ENCODE measurements around the gene MAT2A. TPM values are rescaled to one million over a fixed set of nuclear protein-coding genes. Genes with fewer than 3 reads are reported as not detected.

Gene MAT2A
- total and polyA plus RNA-seq, 9 of the 15 experiments (the other 6 are each of a cell fraction or from before 2014, with no cell fraction given), result 130 to 1,027 (median 240) TPM

DNA sequence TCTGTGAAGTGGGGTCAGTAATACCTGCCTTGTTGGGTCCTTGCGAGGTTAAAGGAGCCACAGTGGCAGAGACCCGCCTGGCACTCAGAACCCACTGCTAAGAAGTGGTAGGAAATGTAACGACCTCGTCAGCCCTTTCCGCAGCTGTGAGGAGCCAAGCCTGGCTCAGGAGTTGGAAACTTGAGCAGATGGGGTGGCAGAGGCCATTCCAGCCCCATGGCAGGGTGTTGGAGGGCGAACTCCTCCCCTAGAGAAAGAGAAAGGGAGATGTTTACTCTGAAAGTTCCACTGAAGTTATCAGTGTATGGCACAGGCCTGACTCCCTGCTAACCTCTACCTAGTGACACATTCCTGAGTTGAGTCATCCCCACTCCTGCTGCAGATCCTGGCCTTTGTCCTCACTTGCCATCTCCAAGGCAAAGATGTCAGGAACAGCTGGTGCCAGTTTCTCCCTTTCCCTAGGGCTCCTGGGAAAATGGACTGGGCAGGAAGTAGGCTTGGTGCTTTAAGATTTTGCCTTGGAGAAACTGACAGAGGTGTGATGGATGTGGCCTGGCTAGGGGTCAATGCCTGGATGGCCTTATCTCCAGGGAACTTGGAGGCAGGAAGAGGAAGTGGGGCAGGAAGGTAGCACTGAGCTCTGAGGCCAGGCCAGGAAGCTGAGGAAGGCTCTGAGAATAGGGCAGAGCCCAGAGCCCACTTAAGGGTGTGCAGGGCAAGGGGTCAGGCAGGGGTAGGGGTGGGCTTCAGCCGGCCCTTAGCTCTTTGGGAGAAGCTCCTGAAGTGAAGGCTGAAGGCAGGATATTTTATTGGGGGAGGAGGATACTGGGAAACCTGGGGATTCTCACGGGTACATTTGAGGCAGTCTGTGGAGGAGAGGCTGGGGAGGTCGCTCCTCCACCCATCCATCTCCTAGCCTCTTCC, 46.2 kb downstream of the MAT2A start (continued):
- TF ChIP-seq, protein P1, sequence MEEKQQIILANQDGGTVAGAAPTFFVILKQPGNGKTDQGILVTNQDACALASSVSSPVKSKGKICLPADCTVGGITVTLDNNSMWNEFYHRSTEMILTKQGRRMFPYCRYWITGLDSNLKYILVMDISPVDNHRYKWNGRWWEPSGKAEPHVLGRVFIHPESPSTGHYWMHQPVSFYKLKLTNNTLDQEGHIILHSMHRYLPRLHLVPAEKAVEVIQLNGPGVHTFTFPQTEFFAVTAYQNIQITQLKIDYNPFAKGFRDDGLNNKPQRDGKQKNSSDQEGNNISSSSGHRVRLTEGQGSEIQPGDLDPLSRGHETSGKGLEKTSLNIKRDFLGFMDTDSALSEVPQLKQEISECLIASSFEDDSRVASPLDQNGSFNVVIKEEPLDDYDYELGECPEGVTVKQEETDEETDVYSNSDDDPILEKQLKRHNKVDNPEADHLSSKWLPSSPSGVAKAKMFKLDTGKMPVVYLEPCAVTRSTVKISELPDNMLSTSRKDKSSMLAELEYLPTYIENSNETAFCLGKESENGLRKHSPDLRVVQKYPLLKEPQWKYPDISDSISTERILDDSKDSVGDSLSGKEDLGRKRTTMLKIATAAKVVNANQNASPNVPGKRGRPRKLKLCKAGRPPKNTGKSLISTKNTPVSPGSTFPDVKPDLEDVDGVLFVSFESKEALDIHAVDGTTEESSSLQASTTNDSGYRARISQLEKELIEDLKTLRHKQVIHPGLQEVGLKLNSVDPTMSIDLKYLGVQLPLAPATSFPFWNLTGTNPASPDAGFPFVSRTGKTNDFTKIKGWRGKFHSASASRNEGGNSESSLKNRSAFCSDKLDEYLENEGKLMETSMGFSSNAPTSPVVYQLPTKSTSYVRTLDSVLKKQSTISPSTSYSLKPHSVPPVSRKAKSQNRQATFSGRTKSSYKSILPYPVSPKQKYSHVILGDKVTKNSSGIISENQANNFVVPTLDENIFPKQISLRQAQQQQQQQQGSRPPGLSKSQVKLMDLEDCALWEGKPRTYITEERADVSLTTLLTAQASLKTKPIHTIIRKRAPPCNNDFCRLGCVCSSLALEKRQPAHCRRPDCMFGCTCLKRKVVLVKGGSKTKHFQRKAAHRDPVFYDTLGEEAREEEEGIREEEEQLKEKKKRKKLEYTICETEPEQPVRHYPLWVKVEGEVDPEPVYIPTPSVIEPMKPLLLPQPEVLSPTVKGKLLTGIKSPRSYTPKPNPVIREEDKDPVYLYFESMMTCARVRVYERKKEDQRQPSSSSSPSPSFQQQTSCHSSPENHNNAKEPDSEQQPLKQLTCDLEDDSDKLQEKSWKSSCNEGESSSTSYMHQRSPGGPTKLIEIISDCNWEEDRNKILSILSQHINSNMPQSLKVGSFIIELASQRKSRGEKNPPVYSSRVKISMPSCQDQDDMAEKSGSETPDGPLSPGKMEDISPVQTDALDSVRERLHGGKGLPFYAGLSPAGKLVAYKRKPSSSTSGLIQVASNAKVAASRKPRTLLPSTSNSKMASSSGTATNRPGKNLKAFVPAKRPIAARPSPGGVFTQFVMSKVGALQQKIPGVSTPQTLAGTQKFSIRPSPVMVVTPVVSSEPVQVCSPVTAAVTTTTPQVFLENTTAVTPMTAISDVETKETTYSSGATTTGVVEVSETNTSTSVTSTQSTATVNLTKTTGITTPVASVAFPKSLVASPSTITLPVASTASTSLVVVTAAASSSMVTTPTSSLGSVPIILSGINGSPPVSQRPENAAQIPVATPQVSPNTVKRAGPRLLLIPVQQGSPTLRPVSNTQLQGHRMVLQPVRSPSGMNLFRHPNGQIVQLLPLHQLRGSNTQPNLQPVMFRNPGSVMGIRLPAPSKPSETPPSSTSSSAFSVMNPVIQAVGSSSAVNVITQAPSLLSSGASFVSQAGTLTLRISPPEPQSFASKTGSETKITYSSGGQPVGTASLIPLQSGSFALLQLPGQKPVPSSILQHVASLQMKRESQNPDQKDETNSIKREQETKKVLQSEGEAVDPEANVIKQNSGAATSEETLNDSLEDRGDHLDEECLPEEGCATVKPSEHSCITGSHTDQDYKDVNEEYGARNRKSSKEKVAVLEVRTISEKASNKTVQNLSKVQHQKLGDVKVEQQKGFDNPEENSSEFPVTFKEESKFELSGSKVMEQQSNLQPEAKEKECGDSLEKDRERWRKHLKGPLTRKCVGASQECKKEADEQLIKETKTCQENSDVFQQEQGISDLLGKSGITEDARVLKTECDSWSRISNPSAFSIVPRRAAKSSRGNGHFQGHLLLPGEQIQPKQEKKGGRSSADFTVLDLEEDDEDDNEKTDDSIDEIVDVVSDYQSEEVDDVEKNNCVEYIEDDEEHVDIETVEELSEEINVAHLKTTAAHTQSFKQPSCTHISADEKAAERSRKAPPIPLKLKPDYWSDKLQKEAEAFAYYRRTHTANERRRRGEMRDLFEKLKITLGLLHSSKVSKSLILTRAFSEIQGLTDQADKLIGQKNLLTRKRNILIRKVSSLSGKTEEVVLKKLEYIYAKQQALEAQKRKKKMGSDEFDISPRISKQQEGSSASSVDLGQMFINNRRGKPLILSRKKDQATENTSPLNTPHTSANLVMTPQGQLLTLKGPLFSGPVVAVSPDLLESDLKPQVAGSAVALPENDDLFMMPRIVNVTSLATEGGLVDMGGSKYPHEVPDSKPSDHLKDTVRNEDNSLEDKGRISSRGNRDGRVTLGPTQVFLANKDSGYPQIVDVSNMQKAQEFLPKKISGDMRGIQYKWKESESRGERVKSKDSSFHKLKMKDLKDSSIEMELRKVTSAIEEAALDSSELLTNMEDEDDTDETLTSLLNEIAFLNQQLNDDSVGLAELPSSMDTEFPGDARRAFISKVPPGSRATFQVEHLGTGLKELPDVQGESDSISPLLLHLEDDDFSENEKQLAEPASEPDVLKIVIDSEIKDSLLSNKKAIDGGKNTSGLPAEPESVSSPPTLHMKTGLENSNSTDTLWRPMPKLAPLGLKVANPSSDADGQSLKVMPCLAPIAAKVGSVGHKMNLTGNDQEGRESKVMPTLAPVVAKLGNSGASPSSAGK (IDR thresholded peaks at IDR 0.05), result no peak
- TF ChIP-seq, protein P2, sequence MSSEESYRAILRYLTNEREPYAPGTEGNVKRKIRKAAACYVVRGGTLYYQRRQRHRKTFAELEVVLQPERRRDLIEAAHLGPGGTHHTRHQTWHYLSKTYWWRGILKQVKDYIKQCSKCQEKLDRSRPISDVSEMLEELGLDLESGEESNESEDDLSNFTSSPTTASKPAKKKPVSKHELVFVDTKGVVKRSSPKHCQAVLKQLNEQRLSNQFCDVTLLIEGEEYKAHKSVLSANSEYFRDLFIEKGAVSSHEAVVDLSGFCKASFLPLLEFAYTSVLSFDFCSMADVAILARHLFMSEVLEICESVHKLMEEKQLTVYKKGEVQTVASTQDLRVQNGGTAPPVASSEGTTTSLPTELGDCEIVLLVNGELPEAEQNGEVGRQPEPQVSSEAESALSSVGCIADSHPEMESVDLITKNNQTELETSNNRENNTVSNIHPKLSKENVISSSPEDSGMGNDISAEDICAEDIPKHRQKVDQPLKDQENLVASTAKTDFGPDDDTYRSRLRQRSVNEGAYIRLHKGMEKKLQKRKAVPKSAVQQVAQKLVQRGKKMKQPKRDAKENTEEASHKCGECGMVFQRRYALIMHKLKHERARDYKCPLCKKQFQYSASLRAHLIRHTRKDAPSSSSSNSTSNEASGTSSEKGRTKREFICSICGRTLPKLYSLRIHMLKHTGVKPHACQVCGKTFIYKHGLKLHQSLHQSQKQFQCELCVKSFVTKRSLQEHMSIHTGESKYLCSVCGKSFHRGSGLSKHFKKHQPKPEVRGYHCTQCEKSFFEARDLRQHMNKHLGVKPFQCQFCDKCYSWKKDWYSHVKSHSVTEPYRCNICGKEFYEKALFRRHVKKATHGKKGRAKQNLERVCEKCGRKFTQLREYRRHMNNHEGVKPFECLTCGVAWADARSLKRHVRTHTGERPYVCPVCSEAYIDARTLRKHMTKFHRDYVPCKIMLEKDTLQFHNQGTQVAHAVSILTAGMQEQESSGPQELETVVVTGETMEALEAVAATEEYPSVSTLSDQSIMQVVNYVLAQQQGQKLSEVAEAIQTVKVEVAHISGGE (CRISPR knock-in tag; IDR thresholded peaks at IDR 0.05), result peak in 1 of 3 experiments; percentile 74; a peak in 2 of 6 replicates
- no peak for TF ChIP-seq CBX5 (IDR thresholded peaks at IDR 0.05; ENCODE audit: borderline replicate concordance, low read depth)
- TF ChIP-seq MBD2 (IDR thresholded peaks at IDR 0.05; ENCODE audit: borderline replicate concordance, low read depth), result 0 out of 2 replicates have a peak, but pooled peaks have one; percentile 38
- no peak for TF ChIP-seq RBM39 (optimal IDR thresholded peaks at IDR 0.05; ENCODE audit: low read depth, low read length)
- peak; percentile 71 for TF ChIP-seq TAL1 (IDR thresholded peaks at IDR 0.05)
- peak; percentile 34; the same call in 1 of the 2 replicates for TF ChIP-seq ZNF239 (CRISPR knock-in tag; IDR thresholded peaks at IDR 0.05)
- TF ChIP-seq ZNF24 (IDR thresholded peaks at IDR 0.05), result no peak
- TF ChIP-seq JUN (IDR thresholded peaks at IDR 0.05; ENCODE audit: borderline replicate concordance, low read depth, low read length), result peak; percentile 88; the same call in 1 of the 2 replicates
- no peak for TF ChIP-seq JUN (CRISPR knock-in tag; IDR thresholded peaks at IDR 0.05; ENCODE audit: borderline replicate concordance)
- TF ChIP-seq DDX20 (tag; IDR thresholded peaks at IDR 0.05; ENCODE audit: low read depth), result peak; percentile 54; the same call in 1 of the 2 replicates
- no peak for TF ChIP-seq NR2F6 (CRISPR knock-in tag; IDR thresholded peaks at IDR 0.05)

Data from K562 (cell line).